Astrocyte (in vitro differentiated cells and primary cell): ENCODE measurements around the gene WDR11. TPM values are rescaled to one million over a fixed set of nuclear protein-coding genes. Genes with fewer than 3 reads are reported as not detected.

Experiments used
- DNase-seq: peaks from one replicate; pipeline ENCODE4 v3.0.0-alpha.2; 2010; ENCODE audit warnings: low read depth
- FAIRE-seq: peaks from 2 replicates; lab custom pipeline; 2011; peaks lifted over from hg19 to GRCh38; lab: Jason Lieb, UNC
- H2AFZ ChIP-seq: 2 replicates; pipeline ENCODE4 v1.6.0; 2012; ENCODE audit warnings: low read depth, low read length, inconsistent platforms
- H3K27ac ChIP-seq: 2 replicates; pipeline ENCODE4 v1.5.1; 2011; ENCODE audit warnings: low read depth, low read length, inconsistent platforms
- H3K27me3 ChIP-seq: 2 replicates; pipeline ENCODE4 v1.6.0; 2011; ENCODE audit warnings: low read length, inconsistent platforms; ENCODE audit not compliant: insufficient read depth
- H3K36me3 ChIP-seq: 2 replicates; pipeline ENCODE4 v1.5.1; 2011; ENCODE audit warnings: low read length, inconsistent platforms; ENCODE audit not compliant: insufficient read depth
- H3K4me1 ChIP-seq: 2 replicates; pipeline ENCODE4 v1.5.1; 2011; ENCODE audit warnings: low read length, inconsistent platforms; ENCODE audit not compliant: insufficient read depth
- H3K4me2 ChIP-seq: 2 replicates; pipeline ENCODE4 v1.6.0; 2012; ENCODE audit warnings: low read length, inconsistent platforms
- H3K4me3 ChIP-seq: 2 replicates; pipeline ENCODE4 v1.5.1; 2011; ENCODE audit warnings: low read depth, mild to moderate bottlenecking, low read length, inconsistent platforms; ENCODE audit not compliant: insufficient read depth
- H3K79me2 ChIP-seq: 2 replicates; pipeline ENCODE4 v1.6.0; 2012; ENCODE audit warnings: mild to moderate bottlenecking, low read length, inconsistent platforms; ENCODE audit not compliant: insufficient read depth
- H3K9ac ChIP-seq: 2 replicates; pipeline ENCODE4 v1.6.0; 2012; ENCODE audit warnings: mild to moderate bottlenecking, low read length, inconsistent platforms
- H3K9me3 ChIP-seq: 2 replicates; pipeline ENCODE4 v1.5.1; 2012; ENCODE audit warnings: low read depth, mild to moderate bottlenecking, low read length, inconsistent platforms; ENCODE audit not compliant: insufficient read depth
- H4K20me1 ChIP-seq: 2 replicates; pipeline ENCODE4 v1.6.0; 2012; ENCODE audit warnings: low read length, inconsistent platforms; ENCODE audit not compliant: insufficient read depth
- H3K27ac Mint-ChIP-seq: one replicate; pipeline ENCODE4 v1.8.0; 2021; ENCODE audit warnings: mild to moderate bottlenecking, mixed read lengths; ENCODE audit not compliant: unreplicated experiment
- H3K27me3 Mint-ChIP-seq: one replicate; pipeline ENCODE4 v1.8.0; 2021; ENCODE audit warnings: low read depth, mixed read lengths; ENCODE audit not compliant: unreplicated experiment
- H3K36me3 Mint-ChIP-seq: one replicate; pipeline ENCODE4 v1.8.0; 2021; ENCODE audit warnings: low read depth, mixed read lengths; ENCODE audit not compliant: unreplicated experiment
- H3K4me1 Mint-ChIP-seq: one replicate; pipeline ENCODE4 v1.8.0; 2021; ENCODE audit warnings: low read depth, mixed read lengths; ENCODE audit not compliant: unreplicated experiment
- H3K4me3 Mint-ChIP-seq: one replicate; pipeline ENCODE4 v1.8.0; 2021; ENCODE audit warnings: mild to moderate bottlenecking, moderate library complexity, mixed read lengths; ENCODE audit not compliant: unreplicated experiment
- H3K9me3 Mint-ChIP-seq: one replicate; pipeline ENCODE4 v1.8.0; 2021; ENCODE audit warnings: mild to moderate bottlenecking, mixed read lengths; ENCODE audit not compliant: unreplicated experiment
- EZH2 ChIP-seq: IDR thresholded peaks from 2 replicates; pipeline ENCODE4 v1.6.1; 2012; ENCODE audit warnings: mild to moderate bottlenecking, low read length, inconsistent platforms; ENCODE audit not compliant: insufficient read depth
- total RNA-seq: library from RNA; stranded (reverse); gene quantifications from 2 replicates; pipeline ENCODE4 v1.2.1, GENCODE V29; 2021
- TF ChIP-seq, protein P1 (sequence below): IDR thresholded peaks from 2 replicates; pipeline ENCODE4 v1.5.1; 2011; ENCODE audit warnings: low read depth, mild to moderate bottlenecking, inconsistent platforms, low read length, moderate library complexity; ENCODE audit not compliant: insufficient read depth

WDR11 gene
- total RNA-seq, 1 donor from 2014 or later, result 55.8 TPM

DNA sequence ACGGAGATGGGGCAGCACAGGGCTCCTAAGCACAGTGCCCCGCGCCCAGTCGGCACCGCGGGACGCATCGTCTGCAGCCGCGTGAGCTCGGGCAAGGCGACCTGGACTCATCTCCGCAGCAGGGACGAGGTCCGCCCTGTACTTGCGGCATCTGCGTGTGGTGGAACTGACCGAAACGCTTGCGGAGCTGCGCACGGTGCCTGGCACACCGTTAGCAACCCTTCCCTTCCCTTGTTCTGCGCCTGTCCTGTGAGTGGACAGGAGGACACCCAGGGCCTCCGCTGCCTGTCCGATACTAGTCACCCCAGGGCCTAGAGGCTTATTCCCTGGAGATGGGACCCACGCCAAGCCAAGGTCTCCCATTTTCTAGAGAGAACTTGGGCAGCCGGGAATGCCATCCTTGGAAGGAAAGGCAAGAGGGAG, 98.5 kb downstream of the WDR11 start:
- H3K27ac ChIP-seq, result no peak overlapping the region
- peak overlapping the region; percentile 64 for H3K9ac ChIP-seq
- H4K20me1 ChIP-seq, result no peaks in the 10 kb centered on the region
- Mint-ChIP-seq H3K27ac (peak overlapping the region; percentile 77), H3K36me3 (no peaks in the 10 kb centered on the region), H3K27me3 (peaks cover 2% of the 10 kb centered on the region), H3K9me3 (peaks cover 5% of the 10 kb centered on the region), H3K4me3 (peak overlapping the region; percentile 64), H3K4me1 (peaks cover 10% of the 10 kb centered on the region)
- peaks cover 18% of the 10 kb centered on the region for H3K4me1 ChIP-seq
- H3K36me3 ChIP-seq, result no peaks in the 10 kb centered on the region
- peak; percentile 70 for TF ChIP-seq EZH2
- TF ChIP-seq, protein P1, sequence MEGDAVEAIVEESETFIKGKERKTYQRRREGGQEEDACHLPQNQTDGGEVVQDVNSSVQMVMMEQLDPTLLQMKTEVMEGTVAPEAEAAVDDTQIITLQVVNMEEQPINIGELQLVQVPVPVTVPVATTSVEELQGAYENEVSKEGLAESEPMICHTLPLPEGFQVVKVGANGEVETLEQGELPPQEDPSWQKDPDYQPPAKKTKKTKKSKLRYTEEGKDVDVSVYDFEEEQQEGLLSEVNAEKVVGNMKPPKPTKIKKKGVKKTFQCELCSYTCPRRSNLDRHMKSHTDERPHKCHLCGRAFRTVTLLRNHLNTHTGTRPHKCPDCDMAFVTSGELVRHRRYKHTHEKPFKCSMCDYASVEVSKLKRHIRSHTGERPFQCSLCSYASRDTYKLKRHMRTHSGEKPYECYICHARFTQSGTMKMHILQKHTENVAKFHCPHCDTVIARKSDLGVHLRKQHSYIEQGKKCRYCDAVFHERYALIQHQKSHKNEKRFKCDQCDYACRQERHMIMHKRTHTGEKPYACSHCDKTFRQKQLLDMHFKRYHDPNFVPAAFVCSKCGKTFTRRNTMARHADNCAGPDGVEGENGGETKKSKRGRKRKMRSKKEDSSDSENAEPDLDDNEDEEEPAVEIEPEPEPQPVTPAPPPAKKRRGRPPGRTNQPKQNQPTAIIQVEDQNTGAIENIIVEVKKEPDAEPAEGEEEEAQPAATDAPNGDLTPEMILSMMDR, result no peak
- no peaks in the 10 kb centered on the region for H3K9me3 ChIP-seq
- DNase-seq (no peak), FAIRE-seq (no peak)
- H3K27me3 ChIP-seq, result peaks cover 6% of the 10 kb centered on the region
- peak overlapping the region; percentile 98 for H3K4me2 ChIP-seq
- H3K79me2 ChIP-seq, result no peaks in the 10 kb centered on the region
- peak overlapping the region; percentile 57 for H3K4me3 ChIP-seq
- H2AFZ ChIP-seq, result peak overlapping the region; percentile 93

- Histone ChIP-seq H3K9ac (peak overlapping the region; percentile 64), H3K4me1 (peaks cover 18% of the 10 kb centered on the region), H3K9me3 (no peaks in the 10 kb centered on the region), H3K4me2 (peak overlapping the region; percentile 98), H3K36me3 (no peaks in the 10 kb centered on the region), H3K4me3 (peak overlapping the region; percentile 57), H4K20me1 (no peaks in the 10 kb centered on the region), H3K79me2 (no peaks in the 10 kb centered on the region), H3K27ac (no peak overlapping the region), H3K27me3 (peaks cover 6% of the 10 kb centered on the region), H2AFZ (peak overlapping the region; percentile 93)
- TF ChIP-seq, protein P1, result no peak
- no peak for TF ChIP-seq EZH2
- peak overlapping the region; percentile 77 for H3K27ac Mint-ChIP-seq
- peaks cover 10% of the 10 kb centered on the region for H3K4me1 Mint-ChIP-seq
- H3K27me3 Mint-ChIP-seq, result peaks cover 2% of the 10 kb centered on the region
- DNase-seq, result peak; percentile 30
- peak overlapping the region; percentile 64 for H3K4me3 Mint-ChIP-seq
- no peaks in the 10 kb centered on the region for H3K36me3 Mint-ChIP-seq
- H3K9me3 Mint-ChIP-seq, result peaks cover 5% of the 10 kb centered on the region
- FAIRE-seq, result no peak
Observed at GRCh38 chr10:120950051-120950561, 98.9 kb downstream of the WDR11 start.

DNA sequence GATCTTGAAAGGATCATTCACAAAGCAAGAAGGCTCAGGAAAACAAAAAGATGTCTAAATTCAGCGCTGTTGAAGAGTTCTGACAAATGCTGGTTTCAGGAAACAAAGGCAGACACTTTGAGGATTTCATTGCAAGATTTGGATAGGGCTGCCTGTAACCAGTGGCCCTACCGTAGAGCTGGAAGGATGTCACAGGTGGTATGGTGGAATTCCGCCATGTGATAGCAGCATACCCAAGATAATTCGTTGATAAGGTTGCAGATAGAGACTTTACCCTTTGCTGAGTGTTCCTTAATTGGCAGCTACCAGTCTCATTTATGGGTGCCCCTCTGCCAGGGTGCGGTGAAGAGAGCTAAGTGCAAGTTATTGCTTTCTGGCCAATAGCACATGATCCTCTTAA, 100.1 kb downstream of the WDR11 start:
- no peaks in the 10 kb centered on the region for H3K36me3 Mint-ChIP-seq
- FAIRE-seq, result no peak
- Histone ChIP-seq H3K4me2 (no peak overlapping the region), H2AFZ (no peak overlapping the region), H3K9me3 (no peaks in the 10 kb centered on the region), H3K27ac (no peak overlapping the region), H3K4me1 (peaks cover 14% of the 10 kb centered on the region), H3K79me2 (no peaks in the 10 kb centered on the region), H3K36me3 (no peaks in the 10 kb centered on the region), H3K4me3 (no peak overlapping the region), H3K27me3 (peaks cover 6% of the 10 kb centered on the region), H3K9ac (no peak overlapping the region), H4K20me1 (no peaks in the 10 kb centered on the region)
- H3K27me3 Mint-ChIP-seq, result peaks cover 2% of the 10 kb centered on the region
- H3K27ac Mint-ChIP-seq, result no peak overlapping the region
- DNase-seq, result no peak
- H3K4me3 Mint-ChIP-seq, result no peak overlapping the region
- H3K4me1 Mint-ChIP-seq, result peaks cover 10% of the 10 kb centered on the region
- peaks cover 5% of the 10 kb centered on the region for H3K9me3 Mint-ChIP-seq
- no peak for TF ChIP-seq EZH2
- TF ChIP-seq, protein P1, result no peak
